ENCODE results near the gene XRN2.

The XRN2 gene

GRCh38 chr20:21302664-21303060, 469 bp upstream of the XRN2 start:
- peak; percentile 46 for DNase-seq

- no peak for DNase-seq
Observed at GRCh38 chr20:21303872-21304586, 898 bp downstream of the XRN2 start.

- DNase-seq: no peak
Observed at GRCh38 chr20:21308340-21308739, 5.2 kb downstream of the XRN2 start.

DNA sequence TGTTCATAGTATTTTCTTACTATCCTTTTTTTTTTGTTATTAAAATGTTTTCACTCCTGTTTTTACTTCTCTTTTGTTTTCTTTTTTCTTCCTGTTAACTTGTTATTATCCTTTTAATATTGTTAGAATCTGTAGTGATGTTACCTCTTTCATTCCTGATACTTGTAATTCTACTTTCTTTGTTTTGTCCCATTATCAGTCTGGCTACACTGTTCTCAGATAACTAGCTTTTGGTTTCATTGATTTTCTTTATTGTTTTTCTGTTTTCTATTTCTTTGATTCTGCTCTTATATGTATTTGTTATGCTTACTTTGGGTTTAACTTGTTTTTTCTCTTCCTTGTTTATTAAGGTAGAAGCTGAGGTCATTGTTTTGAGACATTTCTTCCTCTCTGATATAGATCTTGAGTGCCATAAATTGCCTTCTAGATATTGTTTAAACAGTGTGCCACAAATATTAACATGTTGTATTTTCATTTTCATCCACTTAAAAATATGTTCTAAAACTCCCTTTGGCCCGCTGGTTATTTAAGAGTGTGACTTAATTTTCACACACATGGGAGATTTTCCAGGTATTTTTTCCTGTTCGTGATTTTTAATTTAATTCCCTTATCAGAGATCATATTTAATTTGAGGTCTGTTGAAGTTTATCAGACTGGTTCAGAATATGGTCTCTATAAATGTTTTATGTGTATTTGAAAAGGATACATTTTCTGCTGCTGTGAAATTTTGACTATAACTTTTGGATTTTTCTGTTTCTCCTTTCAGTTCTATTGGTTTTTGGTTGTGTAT, 6.7 kb downstream of the XRN2 start:
- no peak for DNase-seq

GRCh38 chr20:21312813-21313474, 9.8 kb downstream of the XRN2 start:
- no peak for DNase-seq

DNA sequence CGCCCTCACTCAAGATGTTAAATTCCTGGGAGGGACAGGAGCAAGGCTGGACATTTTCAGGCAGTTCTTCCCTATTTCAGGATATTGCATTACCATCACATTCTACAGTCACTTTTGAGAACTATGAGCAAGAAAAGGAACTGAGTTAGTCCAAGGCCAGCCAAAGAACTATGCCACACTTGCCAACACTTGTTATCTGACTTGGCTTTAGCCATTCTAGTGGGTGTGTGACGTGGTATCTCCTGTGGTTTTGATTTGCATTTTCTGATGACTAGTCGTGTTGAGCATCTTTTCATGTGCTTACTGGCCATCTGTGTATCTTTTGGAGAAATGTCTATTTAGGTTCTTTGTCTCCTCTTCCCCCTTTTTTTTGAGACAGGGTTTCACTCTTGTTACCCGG, 12.0 kb downstream of the XRN2 start:
- DNase-seq: no peak

DNA sequence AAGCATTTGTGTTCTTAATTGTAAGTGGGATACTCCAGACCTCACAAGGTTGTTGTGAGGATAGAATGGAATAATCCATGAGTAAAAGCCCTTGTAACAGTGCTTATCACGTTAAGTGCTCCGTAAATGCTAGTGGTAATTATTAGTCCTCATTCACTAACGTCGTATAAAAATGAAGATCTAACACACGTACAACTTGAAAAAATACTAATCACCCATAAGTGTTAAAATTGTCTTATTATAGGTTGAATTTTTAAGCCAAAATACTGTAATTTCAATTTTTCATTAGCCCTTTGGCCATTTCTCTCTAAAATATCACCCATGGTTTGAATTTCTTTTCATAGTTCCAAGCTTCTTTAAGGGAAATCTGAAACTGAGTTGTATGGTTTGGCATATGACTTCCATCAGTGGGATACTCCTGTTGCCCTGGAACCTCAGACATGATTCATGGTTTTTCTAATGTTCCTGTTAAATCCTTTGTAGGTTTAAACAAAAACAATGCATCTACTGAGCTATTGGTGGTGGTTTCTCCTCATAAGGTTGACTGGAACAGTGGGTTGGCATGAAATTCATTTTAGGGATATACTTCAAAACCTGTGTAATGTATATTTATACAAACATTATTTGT, 19.1 kb downstream of the XRN2 start:
- no peak for DNase-seq

DNA sequence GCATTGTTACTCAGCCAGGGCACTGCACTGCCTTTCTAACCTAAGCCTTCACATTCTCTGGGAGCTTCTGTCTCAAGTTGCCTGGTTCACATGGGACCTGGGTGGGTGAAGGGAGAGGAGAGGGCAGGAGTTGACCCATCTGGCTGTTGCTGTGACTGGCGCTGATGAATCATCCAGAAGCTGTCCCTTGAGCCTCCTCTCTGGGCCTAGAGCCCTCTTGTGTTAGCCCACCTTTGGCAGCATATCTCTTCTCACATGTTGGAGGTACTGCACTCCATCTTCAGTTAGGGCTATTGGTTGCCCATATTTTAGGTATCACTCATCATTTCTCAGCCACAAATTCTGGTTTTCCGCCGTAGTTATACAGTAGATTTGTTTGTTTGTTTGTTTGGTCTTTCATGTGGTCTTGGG, 19.8 kb downstream of the XRN2 start:
- no peak for DNase-seq

DNA sequence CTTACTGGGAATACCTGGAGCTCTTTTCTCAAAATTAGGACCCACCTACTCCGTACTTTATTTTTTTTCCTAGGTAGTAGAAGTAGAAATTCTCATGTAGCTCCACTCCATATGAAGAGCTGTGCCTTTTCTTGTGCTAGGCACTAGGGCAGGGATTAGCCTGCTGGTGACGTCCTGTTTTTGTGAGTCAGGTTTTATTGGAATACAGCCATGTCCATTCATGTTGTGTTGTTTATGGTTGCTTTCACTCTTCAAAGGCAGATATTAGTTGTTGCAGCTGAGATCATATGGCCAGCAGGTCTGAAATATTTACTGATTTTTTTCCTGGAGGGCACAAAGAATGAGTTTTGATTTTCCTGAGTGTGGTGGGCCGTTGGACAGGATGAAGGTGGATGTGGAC, 20.5 kb downstream of the XRN2 start:
- DNase-seq: no peak

- no peak for DNase-seq
Observed at GRCh38 chr20:21324126-21324525, 21.0 kb downstream of the XRN2 start.

DNA sequence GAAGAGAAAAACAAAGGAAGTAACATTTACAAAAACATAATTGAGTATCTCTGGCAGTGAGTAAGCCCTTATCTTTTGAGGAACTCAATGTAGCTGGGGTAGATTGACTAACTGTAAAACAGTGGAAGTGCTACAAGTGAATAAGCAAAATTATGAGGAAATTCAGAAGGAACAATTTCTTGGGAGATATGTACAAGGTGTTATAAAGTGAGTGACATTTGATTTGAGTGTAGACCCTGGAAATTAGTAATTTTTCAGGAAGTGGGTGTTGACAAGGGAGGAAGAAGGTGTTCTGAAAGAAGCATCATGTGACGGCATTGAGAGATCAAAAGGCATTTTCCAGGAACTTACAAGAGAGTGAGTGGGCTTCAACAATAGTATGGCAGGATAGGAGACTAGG, 22.2 kb downstream of the XRN2 start:
- no peak for DNase-seq

GRCh38 chr20:21326700-21327099, 23.6 kb downstream of the XRN2 start:
- DNase-seq: no peak

DNA sequence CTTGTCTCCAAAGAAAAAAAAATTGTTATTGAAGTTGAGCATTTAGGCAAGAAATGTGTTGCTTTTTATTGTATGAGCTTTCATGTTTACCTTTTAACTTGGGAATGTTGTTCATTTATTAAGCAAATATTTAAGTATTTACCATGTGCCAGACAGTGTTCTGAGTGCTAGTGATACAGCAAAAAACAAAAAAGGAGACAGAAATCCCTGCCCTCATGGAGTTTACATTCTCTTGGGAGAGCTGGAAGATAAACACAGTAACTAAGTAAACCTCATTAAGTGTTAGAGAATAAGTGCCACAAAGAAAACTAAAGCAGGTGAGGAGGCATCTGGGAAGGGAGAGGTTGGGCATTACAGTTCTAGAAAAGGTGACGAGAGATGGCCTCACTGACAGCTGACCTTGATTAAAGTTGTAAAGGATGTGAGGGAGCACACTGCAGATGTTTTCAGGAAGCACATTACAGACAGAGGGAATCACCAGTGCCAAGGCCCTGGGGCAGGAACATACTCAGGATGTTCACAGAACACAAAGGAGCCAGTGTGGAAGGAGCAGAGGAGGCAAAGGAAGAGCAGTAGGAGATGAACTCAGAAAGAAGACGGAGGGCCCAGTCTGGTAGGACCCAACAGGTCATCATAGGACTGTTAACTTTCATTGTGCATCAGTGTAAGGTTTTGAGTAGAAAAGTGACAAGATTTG, 33.5 kb downstream of the XRN2 start:
- no peak for DNase-seq

GRCh38 chr20:21338291-21338690, 35.2 kb downstream of the XRN2 start:
- DNase-seq: no peak

- no peak for DNase-seq
Observed at GRCh38 chr20:21339499-21339898, 36.4 kb downstream of the XRN2 start.

DNA sequence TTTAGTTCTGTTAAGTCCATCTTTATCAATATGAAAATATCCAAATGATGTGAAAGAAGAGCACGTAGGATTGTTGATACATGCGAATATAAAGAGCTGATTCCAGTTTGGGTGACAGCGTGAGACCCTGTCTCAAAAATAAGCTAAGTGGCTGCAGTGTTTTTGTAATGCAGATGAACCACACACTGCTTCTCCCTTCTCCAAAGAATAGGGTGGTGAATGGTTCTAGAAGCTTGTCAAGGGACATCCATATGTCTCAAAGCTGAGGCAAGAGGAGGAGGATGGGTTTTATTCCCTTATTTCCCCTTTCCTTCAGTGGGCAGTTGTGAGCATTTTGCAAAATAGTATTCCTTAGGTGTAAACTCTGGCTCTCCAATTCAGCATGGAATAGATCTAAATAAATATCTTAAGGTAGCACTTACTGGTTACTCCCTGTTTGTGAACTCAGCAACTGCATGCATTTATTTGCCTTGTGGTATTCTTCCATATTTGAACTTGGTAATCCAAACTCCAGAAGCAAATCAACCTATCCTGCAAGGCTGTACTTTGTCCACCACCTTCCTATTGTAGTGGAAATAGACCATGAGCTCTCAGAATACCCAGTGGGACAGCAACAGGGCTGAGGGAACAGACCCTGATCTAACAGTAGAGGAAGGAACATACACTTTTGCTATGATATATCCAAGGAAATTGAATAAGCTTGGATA, 38.0 kb downstream of the XRN2 start:
- DNase-seq: no peak

GRCh38 chr20:21342656-21343345, 39.7 kb downstream of the XRN2 start:
- no peak for DNase-seq

DNA sequence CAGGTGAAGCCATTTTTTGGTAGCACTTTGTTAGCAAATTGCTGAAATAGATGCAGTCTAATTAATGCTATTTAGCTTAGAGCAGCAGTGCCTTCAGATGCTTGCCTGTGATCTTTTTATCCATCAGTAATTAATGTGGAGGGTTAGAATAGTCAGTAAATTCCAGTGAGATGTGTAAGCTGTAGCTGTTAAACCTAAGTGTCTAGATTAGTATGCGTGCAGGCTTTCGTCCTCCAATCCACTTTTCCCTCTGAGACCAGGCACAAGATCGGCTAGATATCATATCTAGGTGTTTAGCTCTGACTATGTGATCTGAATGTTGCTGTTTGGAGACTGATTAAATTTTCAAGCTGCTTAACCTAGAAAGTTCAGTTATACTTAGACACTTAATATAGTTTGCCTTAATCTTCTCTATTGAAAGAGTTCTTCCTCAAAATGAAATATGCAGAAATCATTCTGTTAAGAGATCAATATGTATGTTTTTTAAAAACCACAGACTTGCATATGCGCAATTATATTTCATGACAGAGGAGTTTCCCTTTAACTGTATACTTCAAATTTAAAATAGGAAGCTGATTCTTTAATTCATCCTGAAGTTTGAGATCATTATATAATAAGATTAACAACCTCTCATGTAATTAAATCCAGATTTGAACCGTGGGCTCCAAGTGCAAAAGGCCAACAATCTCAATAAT, 41.2 kb downstream of the XRN2 start:
- no peak for DNase-seq

DNA sequence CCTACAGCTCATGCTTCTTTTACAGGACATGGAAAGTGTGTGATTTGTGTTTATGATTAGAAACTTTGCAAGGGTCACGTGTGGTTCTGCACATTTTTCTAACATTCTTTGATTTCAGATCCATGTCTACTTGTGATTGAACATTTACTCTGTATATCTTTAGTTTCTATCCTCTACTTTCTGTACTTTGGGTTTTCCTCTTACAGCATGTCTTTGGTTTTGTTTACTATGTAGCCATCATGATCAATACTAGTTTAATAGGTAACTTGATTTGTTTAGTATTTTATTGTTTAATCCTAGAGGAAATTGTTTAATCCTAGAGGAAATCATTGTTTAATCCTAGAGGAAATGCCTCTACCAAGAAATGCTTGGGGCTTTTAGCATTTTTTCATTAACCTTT, 41.8 kb downstream of the XRN2 start:
- DNase-seq: no peak

- DNase-seq: no peak
Observed at GRCh38 chr20:21352703-21353102, 49.6 kb downstream of the XRN2 start.

DNA sequence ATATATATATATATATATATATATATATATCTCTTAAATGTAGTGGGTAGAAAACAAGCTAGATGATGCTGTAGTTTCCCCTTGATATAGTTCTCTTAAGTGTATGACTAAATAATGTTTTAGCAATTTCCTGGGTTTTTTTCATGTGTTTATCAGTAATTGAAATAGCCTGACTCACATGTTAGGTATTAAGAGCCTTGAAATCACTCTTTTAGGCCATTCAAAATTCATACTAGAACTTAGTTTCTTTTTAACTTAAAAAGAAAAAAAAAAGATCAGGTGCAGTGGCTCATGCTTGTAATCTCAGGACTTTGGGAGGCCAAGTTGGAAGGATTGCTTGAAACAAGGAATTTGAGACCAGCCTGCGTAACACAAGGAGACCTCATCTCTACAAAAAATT, 50.1 kb downstream of the XRN2 start:
- DNase-seq: no peak

Data from NCI-H1105 treated with DMSO at 0.1 percent for 48 hours (cell line).